A549 (cell line): Measurements from ENCODE around the gene GGNBP2. TPM values are rescaled to one million over a fixed set of nuclear protein-coding genes. Genes with fewer than 3 reads are reported as not detected.

ENCODE experiments used
- ATAC-seq, 2 experiments: fragments of 200-7000 bp in 1 of 2; fragments of >200 bp in 1 of 2; cut with Nextera tagmentation in 1 of 2; cut with Tn5 transposase in 1 of 2; 3 replicates each; pipeline versions ENCODE4 v1.8.0 to v1.9.1; 2018 to 2020; ENCODE audit warnings: mild to moderate bottlenecking in 1 of 2, moderate library complexity in 1 of 2
- CTCF ChIA-PET: fragments of 300-600 bp; sonication (Branson Sonifier 250); formaldehyde crosslinking; extraction: SDS; loops from one replicate; lab custom pipeline; 2021; ENCODE audit warnings: antibody characterized with exemption, inconsistent platforms; lab: Yijun Ruan, JAX
- POLR2A ChIA-PET: fragments of 350-600 bp; formaldehyde crosslinking; extraction: SDS; loops from one replicate; lab custom pipeline; 2021; ENCODE audit warnings: antibody characterized with exemption, inconsistent platforms; lab: Yijun Ruan, JAX
- DNase-seq, 2 experiments: peaks; one replicate each; pipeline versions ENCODE4 v3.0.0 to v3.0.0-alpha.2; 2011 to 2016; ENCODE audit warnings: low read depth in 1 of 2, low spot score in 1 of 2
- FAIRE-seq: peaks from 2 replicates; lab custom pipeline; 2011; peaks lifted over from hg19 to GRCh38; lab: Jason Lieb, UNC
- H3K27ac ChIP-seq, 2 experiments: fragments of >200 bp; sonication (Bioruptor Twin); formaldehyde crosslinking; 3 replicates each; pipeline ENCODE4 v1.5.1; 2016 to 2017
- H3K4me1 ChIP-seq: fragments of >200 bp; sonication (Bioruptor Twin); formaldehyde crosslinking; 3 replicates; pipeline ENCODE4 v1.6.1; 2016
- H3K4me2 ChIP-seq: fragments of >200 bp; sonication (Bioruptor Twin); formaldehyde crosslinking; 3 replicates; pipeline ENCODE4 v1.6.1; 2016
- H3K4me3 ChIP-seq: fragments of >200 bp; sonication (Bioruptor Twin); formaldehyde crosslinking; 3 replicates; pipeline ENCODE4 v1.5.1; 2016
- H3K9me3 ChIP-seq: fragments of >200 bp; sonication (Bioruptor Twin); formaldehyde crosslinking; 3 replicates; pipeline ENCODE4 v1.6.1; 2016
- BCL3 ChIP-seq: fragments of >200 bp; sonication (Bioruptor Twin); formaldehyde crosslinking; IDR thresholded peaks from 3 replicates; pipeline ENCODE4 v1.6.1; 2016
- BHLHE40 ChIP-seq: IDR thresholded peaks from 2 replicates; pipeline ENCODE4 v1.6.1; 2012; ENCODE audit warnings: low read depth, low read length, inconsistent platforms
- CHD2 ChIP-seq: fragments of 150-350 bp; IDR thresholded peaks from 2 replicates; pipeline ENCODE4 v1.6.1; 2014; ENCODE audit warnings: low read length; ENCODE audit not compliant: partially characterized antibody
- CHD4 ChIP-seq: fragments of 200-600 bp; sonication (generic); IDR thresholded peaks from 2 replicates; pipeline ENCODE4 v1.6.1; 2016; ENCODE audit warnings: antibody characterized with exemption, mild to moderate bottlenecking, borderline replicate concordance
- EHMT2 ChIP-seq: fragments of 200-600 bp; sonication (generic); IDR thresholded peaks from 2 replicates; pipeline ENCODE4 v1.6.1; 2016; ENCODE audit warnings: antibody characterized with exemption, low read depth, mild to moderate bottlenecking, moderate library complexity
- ELK1 ChIP-seq: fragments of 150-350 bp; IDR thresholded peaks from 2 replicates; pipeline ENCODE4 v1.6.1; 2014; ENCODE audit warnings: low read depth, mild to moderate bottlenecking, low read length
- EP300 ChIP-seq, 2 experiments: fragments of >200 bp; sonication (Bioruptor Twin); formaldehyde crosslinking; IDR thresholded peaks; 2 replicates in 1 of 2; 3 replicates in 1 of 2; pipeline ENCODE4 v1.6.1; 2016 to 2017
- HOXB13 ChIP-seq: fragments of 250-450 bp; sonication (Bioruptor Pico); IDR thresholded peaks from 2 replicates; pipeline ENCODE4 v1.5.0; 2020; ENCODE audit warnings: low read depth, mild to moderate bottlenecking, moderate library complexity
- JUN ChIP-seq, 2 experiments: fragments of >200 bp; sonication (Bioruptor Twin); formaldehyde crosslinking; IDR thresholded peaks; 2 replicates in 1 of 2; 3 replicates in 1 of 2; pipeline ENCODE4 v1.6.1; 2016 to 2017
- JUNB ChIP-seq: fragments of >200 bp; sonication (Bioruptor Twin); formaldehyde crosslinking; IDR thresholded peaks from 2 replicates; pipeline ENCODE4 v1.6.1; 2016
- NR3C1 ChIP-seq: fragments of >200 bp; sonication (Bioruptor Twin); formaldehyde crosslinking; IDR thresholded peaks from 3 replicates; pipeline ENCODE4 v1.6.1; 2017
- PBX3 ChIP-seq: IDR thresholded peaks from 2 replicates; pipeline ENCODE4 v1.6.1; 2012
- PHF8 ChIP-seq: fragments of 200-600 bp; sonication (generic); IDR thresholded peaks from 2 replicates; pipeline ENCODE4 v1.6.1; 2016; ENCODE audit warnings: low read depth, mild to moderate bottlenecking, antibody characterized with exemption, moderate library complexity, borderline replicate concordance
- RAD21 ChIP-seq, 2 experiments: fragments of >200 bp in 1 of 2; sonication (Bioruptor Twin) in 1 of 2; formaldehyde crosslinking in 1 of 2; IDR thresholded peaks in 1 of 2; conservative IDR thresholded peaks in 1 of 2; 2 replicates in 1 of 2; 3 replicates in 1 of 2; pipeline ENCODE4 v1.6.1; 2012 to 2018; ENCODE audit warnings: inconsistent platforms in 1 of 2
- RARB ChIP-seq: fragments of 250-450 bp; sonication (Bioruptor Pico); IDR thresholded peaks from 2 replicates; pipeline ENCODE4 v1.8.0; 2021; ENCODE audit warnings: mild to moderate bottlenecking, moderate library complexity
- RFX5 ChIP-seq: fragments of 450-650 bp; IDR thresholded peaks from 2 replicates; pipeline ENCODE4 v1.7.1; 2014; ENCODE audit warnings: antibody characterized with exemption, mild to moderate bottlenecking, moderate library complexity
- TP53 ChIP-seq: fragments of 250-450 bp; sonication (Bioruptor Pico); IDR thresholded peaks from 2 replicates; pipeline ENCODE4 v1.5.0; 2021; ENCODE audit warnings: mild to moderate bottlenecking, moderate library complexity
- USF2 ChIP-seq: fragments of 450-650 bp; IDR thresholded peaks from 2 replicates; pipeline ENCODE4 v1.6.1; 2014; ENCODE audit warnings: antibody characterized with exemption
- ZFP36 ChIP-seq: fragments of 450-650 bp; IDR thresholded peaks from 2 replicates; pipeline ENCODE4 v1.6.1; 2014; ENCODE audit warnings: borderline replicate concordance; ENCODE audit not compliant: partially characterized antibody
- WGBS: methylation state at CpG from one replicate; pipeline ENCODE4 v1.1.6; 2017; ENCODE audit errors: missing lambda C conversion rate; 5-methylcytosine and 5-hydroxymethylcytosine counted together
- polyA plus RNA-seq, 4 experiments: library from polyadenylated mRNA; depleted of rRNA in 3 of 4; stranded (reverse); fragments of >200 nt; fragmentation: RNase III in 1 of 4; extraction: RNeasy Plus Mini Kit Qiagen cat#74134 plus additional on column Dnase treatment in 1 of 4; gene quantifications; 2 replicates in 3 of 4; 3 replicates in 1 of 4; pipeline ENCODE4 v1.2.3, GENCODE V29; 2011 to 2017
- TF ChIP-seq, protein P1 (sequence below): fragments of >200 bp; sonication (Bioruptor Twin); formaldehyde crosslinking; IDR thresholded peaks from 3 replicates; pipeline ENCODE4 v1.5.1; 2016

The GGNBP2 gene
- polyA plus RNA-seq, 2 of the 4 experiments (the other 2 are of a cell fraction): 83.7 to 144 TPM

DNA sequence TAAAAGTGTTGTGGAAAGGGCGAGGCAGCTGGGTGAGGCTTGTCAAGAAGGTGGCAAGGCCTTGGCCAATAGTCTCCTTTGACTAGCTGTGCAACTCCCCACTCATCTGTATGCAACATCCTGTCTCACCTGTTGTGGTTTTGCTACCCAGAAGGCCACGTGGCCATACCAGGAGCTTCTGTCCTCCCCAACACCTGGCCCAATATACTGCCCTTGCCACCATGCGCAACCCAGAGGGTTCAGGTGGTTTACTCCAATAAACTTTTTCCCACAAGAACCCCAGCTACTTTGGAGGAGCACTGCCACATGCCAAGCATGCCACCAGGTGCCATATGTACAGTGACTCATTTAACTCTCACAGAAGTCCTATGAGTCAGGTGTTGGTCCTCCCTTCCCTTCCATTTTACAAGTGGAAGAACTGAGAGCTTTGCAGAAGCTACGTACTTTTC lies 20.3 kb upstream of the GGNBP2 start:
- ATAC-seq: peak; percentile 15 to 41; a peak in 3 of 6 replicates

More for the DNA sequence above, 20.3 kb upstream of the GGNBP2 start:
- H3K4me1 ChIP-seq: peaks cover 6% of the 10 kb centered on the region; the same call in 1 of the 3 replicates
- H3K9me3 ChIP-seq: no peaks in the 10 kb centered on the region
- WGBS: 95% methylated on average over 4 of the region's 4 CpGs
- H3K4me2 ChIP-seq: no peak overlapping the region
- ChIA-PET CTCF (interaction anchor here (0.7 to 2.5 kb wide), 4 partner anchors 8 to 555 kb away, joined by 3 to 16 read pairs (median 6); partner anchors contain the start of genes MYO19 and PIGW), POLR2A (interaction anchor here (0.6 to 1.1 kb wide), 3 partner anchors 10 to 23 kb away, joined by 3 read pairs; partner anchors contain the start of genes MYO19 and PIGW)
- no peak overlapping the region for H3K27ac ChIP-seq
- no peak for TF ChIP-seq PHF8
- no peak for TF ChIP-seq BHLHE40
- no peak for TF ChIP-seq RFX5
- no peak for TF ChIP-seq TP53 (CRISPR knock-in tag)
- TF ChIP-seq USF2: no peak
- TF ChIP-seq, protein P1, sequence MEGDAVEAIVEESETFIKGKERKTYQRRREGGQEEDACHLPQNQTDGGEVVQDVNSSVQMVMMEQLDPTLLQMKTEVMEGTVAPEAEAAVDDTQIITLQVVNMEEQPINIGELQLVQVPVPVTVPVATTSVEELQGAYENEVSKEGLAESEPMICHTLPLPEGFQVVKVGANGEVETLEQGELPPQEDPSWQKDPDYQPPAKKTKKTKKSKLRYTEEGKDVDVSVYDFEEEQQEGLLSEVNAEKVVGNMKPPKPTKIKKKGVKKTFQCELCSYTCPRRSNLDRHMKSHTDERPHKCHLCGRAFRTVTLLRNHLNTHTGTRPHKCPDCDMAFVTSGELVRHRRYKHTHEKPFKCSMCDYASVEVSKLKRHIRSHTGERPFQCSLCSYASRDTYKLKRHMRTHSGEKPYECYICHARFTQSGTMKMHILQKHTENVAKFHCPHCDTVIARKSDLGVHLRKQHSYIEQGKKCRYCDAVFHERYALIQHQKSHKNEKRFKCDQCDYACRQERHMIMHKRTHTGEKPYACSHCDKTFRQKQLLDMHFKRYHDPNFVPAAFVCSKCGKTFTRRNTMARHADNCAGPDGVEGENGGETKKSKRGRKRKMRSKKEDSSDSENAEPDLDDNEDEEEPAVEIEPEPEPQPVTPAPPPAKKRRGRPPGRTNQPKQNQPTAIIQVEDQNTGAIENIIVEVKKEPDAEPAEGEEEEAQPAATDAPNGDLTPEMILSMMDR: no peak
- no peak for TF ChIP-seq RARB (CRISPR knock-in tag)
- no peak for TF ChIP-seq CHD2
- no peak for TF ChIP-seq JUNB
- TF ChIP-seq EP300 (IDR thresholded peaks at IDR 0.05): no peak
- TF ChIP-seq ELK1: no peak
- no peak for TF ChIP-seq RAD21 (conservative IDR thresholded peaks at IDR 0.05 in 1 of 2, IDR thresholded peaks at IDR 0.05 in 1 of 2)
- TF ChIP-seq HOXB13 (CRISPR knock-in tag): no peak
- no peak for TF ChIP-seq NR3C1
- no peak for TF ChIP-seq EHMT2
- no peak for TF ChIP-seq ZFP36
- TF ChIP-seq PBX3: no peak
- no peak for TF ChIP-seq CHD4
- TF ChIP-seq BCL3: no peak
- TF ChIP-seq JUN (IDR thresholded peaks at IDR 0.05): no peak
- DNase-seq (no peak), FAIRE-seq (no peak)
- no peak overlapping the region for H3K4me3 ChIP-seq
